GM12891 (cell line): Measurements from ENCODE around the gene EXOC3L2.

ENCODE experiments used
- PAX5 ChIP-seq: IDR thresholded peaks from 2 replicates; pipeline ENCODE4 v1.6.1; 2011; ENCODE audit warnings: low read length, moderate library complexity, mild to moderate bottlenecking; ENCODE audit not compliant: insufficient read depth, severe bottlenecking
- POLR2A ChIP-seq: IDR thresholded peaks from 2 replicates; pipeline ENCODE4 v1.6.1; 2011; ENCODE audit warnings: low read depth, low read length, control low read depth
- POLR2AphosphoS5 ChIP-seq: IDR thresholded peaks from 2 replicates; pipeline ENCODE4 v1.6.1; 2011; ENCODE audit warnings: low read depth, low read length, control low read depth
- POU2F2 ChIP-seq: IDR thresholded peaks from 2 replicates; pipeline ENCODE4 v1.6.1; 2011; ENCODE audit warnings: low read depth, mild to moderate bottlenecking, control low read depth, low read length, moderate library complexity
- SPI1 ChIP-seq: IDR thresholded peaks from 2 replicates; pipeline ENCODE4 v1.6.1; 2011; ENCODE audit warnings: low read depth, low read length, control low read depth
- TAF1 ChIP-seq: IDR thresholded peaks from 2 replicates; pipeline ENCODE4 v1.6.1; 2011; ENCODE audit warnings: low read depth, low read length, control low read depth

- no peak for TF ChIP-seq POLR2AphosphoS5
- TF ChIP-seq POLR2A, result no peak
- TF ChIP-seq TAF1, result no peak
- TF ChIP-seq SPI1, result no peak
- TF ChIP-seq PAX5, result no peak
- no peak for TF ChIP-seq POU2F2
Measured at GRCh38 chr19:45166723-45167252, 78.4 kb downstream of the EXOC3L2 start.
